ENCODE results near the gene NLRC3. TPM values are rescaled to one million over a fixed set of nuclear protein-coding genes. Genes with fewer than 3 reads are reported as not detected.

The NLRC3 gene, protein sequence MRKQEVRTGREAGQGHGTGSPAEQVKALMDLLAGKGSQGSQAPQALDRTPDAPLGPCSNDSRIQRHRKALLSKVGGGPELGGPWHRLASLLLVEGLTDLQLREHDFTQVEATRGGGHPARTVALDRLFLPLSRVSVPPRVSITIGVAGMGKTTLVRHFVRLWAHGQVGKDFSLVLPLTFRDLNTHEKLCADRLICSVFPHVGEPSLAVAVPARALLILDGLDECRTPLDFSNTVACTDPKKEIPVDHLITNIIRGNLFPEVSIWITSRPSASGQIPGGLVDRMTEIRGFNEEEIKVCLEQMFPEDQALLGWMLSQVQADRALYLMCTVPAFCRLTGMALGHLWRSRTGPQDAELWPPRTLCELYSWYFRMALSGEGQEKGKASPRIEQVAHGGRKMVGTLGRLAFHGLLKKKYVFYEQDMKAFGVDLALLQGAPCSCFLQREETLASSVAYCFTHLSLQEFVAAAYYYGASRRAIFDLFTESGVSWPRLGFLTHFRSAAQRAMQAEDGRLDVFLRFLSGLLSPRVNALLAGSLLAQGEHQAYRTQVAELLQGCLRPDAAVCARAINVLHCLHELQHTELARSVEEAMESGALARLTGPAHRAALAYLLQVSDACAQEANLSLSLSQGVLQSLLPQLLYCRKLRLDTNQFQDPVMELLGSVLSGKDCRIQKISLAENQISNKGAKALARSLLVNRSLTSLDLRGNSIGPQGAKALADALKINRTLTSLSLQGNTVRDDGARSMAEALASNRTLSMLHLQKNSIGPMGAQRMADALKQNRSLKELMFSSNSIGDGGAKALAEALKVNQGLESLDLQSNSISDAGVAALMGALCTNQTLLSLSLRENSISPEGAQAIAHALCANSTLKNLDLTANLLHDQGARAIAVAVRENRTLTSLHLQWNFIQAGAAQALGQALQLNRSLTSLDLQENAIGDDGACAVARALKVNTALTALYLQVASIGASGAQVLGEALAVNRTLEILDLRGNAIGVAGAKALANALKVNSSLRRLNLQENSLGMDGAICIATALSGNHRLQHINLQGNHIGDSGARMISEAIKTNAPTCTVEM
- polyA plus RNA-seq (2011; rRNA removed) (not detected in 2 replicates), polyA minus RNA-seq (2011; rRNA and poly(A)+ RNA removed) (not detected in 2 replicates)

DNA sequence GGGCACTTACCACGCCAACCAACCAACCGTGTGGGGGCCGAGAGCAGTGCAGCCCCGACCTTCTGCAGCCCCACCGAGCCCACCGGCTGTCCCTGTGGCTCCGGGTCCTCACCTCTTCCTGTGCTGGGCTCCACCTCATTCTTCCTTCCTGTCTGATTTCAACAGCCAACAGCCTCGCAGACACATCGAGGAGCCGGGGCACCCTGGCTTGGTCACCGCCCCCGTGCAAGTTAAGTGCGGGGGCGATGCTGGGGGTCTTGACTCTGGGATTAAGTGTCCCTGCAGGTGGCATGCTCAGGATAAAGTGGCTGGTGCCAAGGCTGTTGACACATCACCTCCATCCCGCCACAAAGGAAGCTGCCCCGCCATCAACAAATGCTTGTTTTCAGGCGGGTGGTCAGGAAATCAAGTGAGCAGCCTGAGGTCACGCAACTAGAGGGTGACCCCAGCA, at the start of gene NLRC3:
NLRC3 (minus strand) TSS at position 102 of the 451 bp plus-strand sequence. CDS start 12,367 bp downstream, outside the sequence.
- no peak within 1 kb of the TSS for H3K27ac ChIP-seq (ENCODE audit: low read depth, low read length)
- no peaks in the 10 kb centered on the region; the same call in 1 of the 2 replicates for H3K9me3 ChIP-seq (ENCODE audit: control insufficient read depth, insufficient read depth, low read length)
- TF ChIP-seq, protein P1, sequence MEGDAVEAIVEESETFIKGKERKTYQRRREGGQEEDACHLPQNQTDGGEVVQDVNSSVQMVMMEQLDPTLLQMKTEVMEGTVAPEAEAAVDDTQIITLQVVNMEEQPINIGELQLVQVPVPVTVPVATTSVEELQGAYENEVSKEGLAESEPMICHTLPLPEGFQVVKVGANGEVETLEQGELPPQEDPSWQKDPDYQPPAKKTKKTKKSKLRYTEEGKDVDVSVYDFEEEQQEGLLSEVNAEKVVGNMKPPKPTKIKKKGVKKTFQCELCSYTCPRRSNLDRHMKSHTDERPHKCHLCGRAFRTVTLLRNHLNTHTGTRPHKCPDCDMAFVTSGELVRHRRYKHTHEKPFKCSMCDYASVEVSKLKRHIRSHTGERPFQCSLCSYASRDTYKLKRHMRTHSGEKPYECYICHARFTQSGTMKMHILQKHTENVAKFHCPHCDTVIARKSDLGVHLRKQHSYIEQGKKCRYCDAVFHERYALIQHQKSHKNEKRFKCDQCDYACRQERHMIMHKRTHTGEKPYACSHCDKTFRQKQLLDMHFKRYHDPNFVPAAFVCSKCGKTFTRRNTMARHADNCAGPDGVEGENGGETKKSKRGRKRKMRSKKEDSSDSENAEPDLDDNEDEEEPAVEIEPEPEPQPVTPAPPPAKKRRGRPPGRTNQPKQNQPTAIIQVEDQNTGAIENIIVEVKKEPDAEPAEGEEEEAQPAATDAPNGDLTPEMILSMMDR (IDR thresholded peaks at IDR 0.05; ENCODE audit: low read depth, low read length), result no peak
- H3K4me3 ChIP-seq (ENCODE audit: low read depth, low read length), result no peak within 1 kb of the TSS
- no peak for DNase-seq (ENCODE audit: low read depth, low spot score)
- ChIA-PET POLR2A (no interaction called here), CTCF (no interaction called here)
- no peaks in the 10 kb centered on the region for H3K27me3 ChIP-seq (ENCODE audit: control insufficient read depth, insufficient read depth, low read length)

DNA sequence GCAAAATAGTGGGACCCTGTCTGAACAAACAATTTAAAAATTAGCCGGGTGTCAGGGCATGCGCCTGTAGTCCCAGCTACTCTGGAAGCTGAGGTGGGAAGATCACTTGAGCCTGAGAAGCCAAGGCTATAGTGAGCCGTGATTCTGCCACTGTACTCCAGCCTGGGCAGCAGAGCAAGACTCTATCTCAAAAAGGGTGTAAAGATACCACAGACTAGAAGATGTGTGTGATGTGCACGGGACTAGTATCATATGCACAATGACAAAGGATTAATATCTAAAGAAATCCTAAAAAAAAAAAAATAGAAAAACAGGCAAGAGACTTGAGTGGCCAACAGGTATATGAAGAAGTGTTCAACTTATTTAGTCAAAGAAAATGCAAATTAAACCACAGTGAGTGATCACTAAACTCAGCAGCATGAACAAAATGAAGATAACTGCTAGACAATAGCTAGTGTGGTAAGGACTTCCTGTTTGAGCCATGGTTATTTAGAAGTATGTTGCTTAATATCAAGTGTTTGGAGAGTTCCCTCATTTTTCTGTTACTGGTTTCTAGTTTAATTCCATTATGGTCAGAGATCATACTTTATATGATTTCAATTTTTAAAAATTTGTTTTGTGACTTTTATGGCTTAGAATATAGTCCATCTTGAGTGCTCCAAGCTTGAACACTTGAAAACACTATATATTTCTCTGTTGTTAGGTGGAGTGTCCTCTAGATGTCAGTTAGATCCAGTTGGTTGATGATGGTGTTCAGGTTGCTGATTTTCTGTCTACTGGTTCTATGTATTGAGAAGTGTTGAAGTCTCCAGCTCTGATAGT, 48.9 kb upstream of the NLRC3 start:
- TF ChIP-seq, protein P1 (IDR thresholded peaks at IDR 0.05; ENCODE audit: low read depth, low read length), result no peak
- Histone ChIP-seq H3K27me3 (ENCODE audit: control insufficient read depth, insufficient read depth, low read length) (no peaks in the 10 kb centered on the region), H3K27ac (ENCODE audit: low read depth, low read length) (no peak overlapping the region), H3K9me3 (ENCODE audit: control insufficient read depth, insufficient read depth, low read length) (no peaks in the 10 kb centered on the region; the same call in 1 of the 2 replicates), H3K4me3 (ENCODE audit: low read depth, low read length) (no peak overlapping the region)
- no peak for DNase-seq (ENCODE audit: low read depth, low spot score)
- POLR2A ChIA-PET, result interaction anchor here (0.7 kb wide), 1 partner anchor 343 kb away, joined by 6 read pairs; no protein-coding TSS in a partner anchor
- CTCF ChIA-PET, result no interaction called here

DNA sequence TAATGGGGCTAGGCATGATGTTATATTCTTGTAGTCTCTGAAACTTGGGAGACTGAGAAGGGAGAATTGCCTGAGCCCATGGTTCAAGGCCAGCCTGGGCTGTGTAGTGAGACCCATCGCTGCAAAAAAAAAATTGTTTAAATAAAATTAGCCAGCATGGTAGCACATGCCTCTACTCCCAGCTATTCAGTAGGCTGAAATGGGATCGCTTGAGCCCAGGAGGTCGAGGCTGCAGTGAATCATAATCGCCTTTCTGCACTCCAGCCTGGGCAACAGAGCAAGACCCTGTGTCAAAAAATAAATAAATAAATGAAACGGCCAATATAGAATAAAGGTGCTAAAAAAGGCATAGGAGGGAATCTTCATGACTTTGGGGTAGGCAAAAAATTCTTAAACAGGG, 48.1 kb upstream of the NLRC3 start:
- Histone ChIP-seq H3K27ac (ENCODE audit: low read depth, low read length) (no peak overlapping the region), H3K9me3 (ENCODE audit: control insufficient read depth, insufficient read depth, low read length) (no peaks in the 10 kb centered on the region; the same call in 1 of the 2 replicates), H3K4me3 (ENCODE audit: low read depth, low read length) (no peak overlapping the region), H3K27me3 (ENCODE audit: control insufficient read depth, insufficient read depth, low read length) (no peaks in the 10 kb centered on the region)
- no peak for DNase-seq (ENCODE audit: low read depth, low spot score)
- TF ChIP-seq, protein P1 (IDR thresholded peaks at IDR 0.05; ENCODE audit: low read depth, low read length), result no peak
- CTCF ChIA-PET, result no interaction called here
- POLR2A ChIA-PET, result no interaction called here

DNA sequence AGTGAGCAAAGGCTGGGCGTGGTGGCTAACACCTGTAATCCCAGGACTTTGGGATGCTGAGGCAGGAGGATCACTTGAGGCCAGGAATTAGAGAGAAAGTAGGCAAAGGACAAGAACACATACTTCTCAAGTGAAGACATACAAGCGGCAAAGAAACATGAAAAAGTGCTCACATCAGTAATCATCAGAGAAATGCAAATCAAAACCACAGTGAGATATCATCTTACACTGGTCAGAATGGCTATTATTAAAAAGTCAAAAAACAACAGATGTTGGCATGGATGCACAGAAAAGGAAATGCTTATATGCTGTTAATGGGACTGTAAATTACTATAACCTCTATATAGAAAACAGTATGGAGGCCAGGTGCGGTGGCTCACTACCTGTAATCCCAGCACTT, 46.4 kb upstream of the NLRC3 start:
- H3K27me3 ChIP-seq (ENCODE audit: control insufficient read depth, insufficient read depth, low read length), result no peaks in the 10 kb centered on the region
- H3K27ac ChIP-seq (ENCODE audit: low read depth, low read length), result no peak overlapping the region
- CTCF ChIA-PET, result no interaction called here
- TF ChIP-seq, protein P1 (IDR thresholded peaks at IDR 0.05; ENCODE audit: low read depth, low read length), result no peak
- H3K9me3 ChIP-seq (ENCODE audit: control insufficient read depth, insufficient read depth, low read length), result no peaks in the 10 kb centered on the region
- DNase-seq (ENCODE audit: low read depth, low spot score), result no peak
- H3K4me3 ChIP-seq (ENCODE audit: low read depth, low read length), result no peak overlapping the region
- POLR2A ChIA-PET, result no interaction called here

All from AG04450 (cell line).